Osteocyte (in vitro differentiated cells): ENCODE measurements around the gene ANGEL2. TPM values are rescaled to one million over a fixed set of nuclear protein-coding genes. Genes with fewer than 3 reads are reported as not detected.

Source experiments
- DNase-seq: peaks from one replicate; pipeline ENCODE4 v3.0.0; 2021; ENCODE audit warnings: mixed read lengths; ENCODE audit not compliant: unreplicated experiment; ENCODE audit errors: extremely low spot score
- H3K27ac Mint-ChIP-seq: one replicate; pipeline ENCODE4 v1.8.0; 2021; ENCODE audit warnings: mild to moderate bottlenecking, mixed read lengths; ENCODE audit not compliant: unreplicated experiment
- H3K27me3 Mint-ChIP-seq: one replicate; pipeline ENCODE4 v1.8.0; 2021; ENCODE audit warnings: mixed read lengths; ENCODE audit not compliant: unreplicated experiment
- H3K36me3 Mint-ChIP-seq: one replicate; pipeline ENCODE4 v1.8.0; 2021; ENCODE audit warnings: mixed read lengths; ENCODE audit not compliant: unreplicated experiment
- H3K4me1 Mint-ChIP-seq: one replicate; pipeline ENCODE4 v1.8.0; 2021; ENCODE audit warnings: mixed read lengths; ENCODE audit not compliant: unreplicated experiment
- H3K4me3 Mint-ChIP-seq: one replicate; pipeline ENCODE4 v1.8.0; 2021; ENCODE audit warnings: mild to moderate bottlenecking, moderate library complexity, mixed read lengths; ENCODE audit not compliant: unreplicated experiment
- H3K9me3 Mint-ChIP-seq: one replicate; pipeline ENCODE4 v1.8.0; 2021; ENCODE audit warnings: mixed read lengths; ENCODE audit not compliant: unreplicated experiment
- CTCF ChIP-seq: fragments of 200-600 bp; sonication (generic); IDR thresholded peaks from 2 replicates; pipeline ENCODE4 v1.5.0; 2021; ENCODE audit warnings: antibody characterized with exemption, mild to moderate bottlenecking, moderate library complexity
- total RNA-seq: library from RNA; stranded (reverse); gene quantifications from 2 replicates; pipeline ENCODE4 v1.2.1, GENCODE V29; 2021

ANGEL2 gene
- total RNA-seq, 1 donor from 2014 or later: 34.7 TPM

GRCh38 chr1:212946872-212947271, 68.8 kb downstream of the ANGEL2 start:
- no peaks in the 10 kb centered on the region for H3K9me3 Mint-ChIP-seq
- no peak for DNase-seq
- TF ChIP-seq CTCF: no peak
- H3K36me3 Mint-ChIP-seq: no peaks in the 10 kb centered on the region
- H3K27me3 Mint-ChIP-seq: peaks cover 20% of the 10 kb centered on the region
- H3K4me3 Mint-ChIP-seq: no peak overlapping the region
- no peak overlapping the region for H3K27ac Mint-ChIP-seq
- H3K4me1 Mint-ChIP-seq: peaks cover 7% of the 10 kb centered on the region

GRCh38 chr1:212945463-212946160, 70.1 kb downstream of the ANGEL2 start:
- Mint-ChIP-seq H3K9me3 (peaks cover 7% of the 10 kb centered on the region), H3K4me1 (peaks cover 6% of the 10 kb centered on the region), H3K36me3 (peaks cover 3% of the 10 kb centered on the region), H3K4me3 (no peak overlapping the region), H3K27ac (no peak overlapping the region), H3K27me3 (peaks cover 22% of the 10 kb centered on the region)
- no peak for TF ChIP-seq CTCF
- DNase-seq: no peak

- Mint-ChIP-seq H3K4me1 (peaks cover 3% of the 10 kb centered on the region), H3K36me3 (peaks cover 3% of the 10 kb centered on the region), H3K9me3 (peaks cover 11% of the 10 kb centered on the region), H3K27ac (no peak overlapping the region), H3K4me3 (no peak overlapping the region), H3K27me3 (peaks cover 22% of the 10 kb centered on the region)
- no peak for DNase-seq
- TF ChIP-seq CTCF: no peak
These were observed 70.6 kb downstream of the ANGEL2 start for GRCh38 chr1:212945056-212945455.

- peaks cover 16% of the 10 kb centered on the region for H3K9me3 Mint-ChIP-seq
- no peak overlapping the region for H3K27ac Mint-ChIP-seq
- no peak for DNase-seq
- no peaks in the 10 kb centered on the region for H3K4me1 Mint-ChIP-seq
- H3K27me3 Mint-ChIP-seq: peaks cover 28% of the 10 kb centered on the region
- no peak overlapping the region for H3K4me3 Mint-ChIP-seq
- no peak for TF ChIP-seq CTCF
- H3K36me3 Mint-ChIP-seq: peaks cover 8% of the 10 kb centered on the region
These were observed 71.3 kb downstream of the ANGEL2 start for GRCh38 chr1:212944229-212944901.

GRCh38 chr1:212943393-212943710, 72.3 kb downstream of the ANGEL2 start:
- H3K9me3 Mint-ChIP-seq: peaks cover 16% of the 10 kb centered on the region
- H3K27ac Mint-ChIP-seq: no peak overlapping the region
- TF ChIP-seq CTCF: no peak

More at GRCh38 chr1:212943393-212943710, 72.3 kb downstream of the ANGEL2 start:
- no peak for DNase-seq
- Mint-ChIP-seq H3K4me1 (no peaks in the 10 kb centered on the region), H3K36me3 (peaks cover 8% of the 10 kb centered on the region), H3K4me3 (no peak overlapping the region), H3K27me3 (peaks cover 28% of the 10 kb centered on the region)
